ENCODE results near the gene AKAP6. TPM values are rescaled to one million over a fixed set of nuclear protein-coding genes. Genes with fewer than 3 reads are reported as not detected.

Gene AKAP6
- total and polyA plus RNA-seq, 7 donors = 0.60 to 56.2 (median 29.5) TPM; not detected in 1

GRCh38 chr14:32802295-32802694, 473.2 kb downstream of the AKAP6 start:
- H3K4me1 ChIP-seq = no peaks in the 10 kb centered on the region
- no peaks in the 10 kb centered on the region for H3K27me3 ChIP-seq
- no peak for TF ChIP-seq POLR2AphosphoS5 (IDR thresholded peaks at IDR 0.05)
- no peak overlapping the region for H3K4me3 ChIP-seq
- DNase-seq = no peak
- peaks cover 0 to 13% (median 7%) of the 10 kb centered on the region in 4 donors for H3K9me3 ChIP-seq
- no peaks in the 10 kb centered on the region for H3K36me3 ChIP-seq
- WGBS, 2 donors = 89 to 90% methylated on average over 1 of the region's 1 CpG
- intact Hi-C loops (cut with DNase I) = no loop called here
- H3K27ac ChIP-seq = no peak overlapping the region

- DNase-seq = no peak
- intact Hi-C loops (cut with DNase I) = no loop called here
- peaks cover 0 to 13% (median 6%) of the 10 kb centered on the region in 4 donors for H3K9me3 ChIP-seq
- TF ChIP-seq EP300 (IDR thresholded peaks at IDR 0.05) (no peak), POLR2A (IDR thresholded peaks at IDR 0.05) (no peak), CTCF (IDR thresholded peaks at IDR 0.05) (no peak), POLR2AphosphoS5 (IDR thresholded peaks at IDR 0.05) (no peak)
- H3K4me1 ChIP-seq = peaks cover 0 to 23% (median 16%) of the 10 kb centered on the region in 4 donors
- H3K27ac ChIP-seq = no peak overlapping the region
- WGBS, 2 donors = 82 to 83% methylated on average over 2 of the region's 2 CpGs
- no peaks in the 10 kb centered on the region for H3K27me3 ChIP-seq
- no peaks in the 10 kb centered on the region for H3K36me3 ChIP-seq
- H3K4me3 ChIP-seq = no peak overlapping the region
These were observed 476.9 kb downstream of the AKAP6 start for GRCh38 chr14:32805979-32806378.

GRCh38 chr14:32808644-32809043, 479.5 kb downstream of the AKAP6 start:
- no peak for DNase-seq
- Histone ChIP-seq H3K36me3 (no peaks in the 10 kb centered on the region), H3K27ac (peak overlapping the region in 3 of 4 donors; percentile 24 to 44 (median 42)), H3K9me3 (peaks cover 0 to 7% (median 0%) of the 10 kb centered on the region in 4 donors), H3K27me3 (no peaks in the 10 kb centered on the region), H3K4me3 (peak overlapping the region in 3 of 4 donors; percentile 19 to 32 (median 30)), H3K4me1 (peaks cover 0 to 47% (median 20%) of the 10 kb centered on the region in 4 donors)
- 12 to 33% methylated on average over 4 of the region's 4 CpGs for WGBS, 2 donors
- intact Hi-C loops (cut with DNase I) = no loop called here
- TF ChIP-seq EP300 (IDR thresholded peaks at IDR 0.05) (no peak), CTCF (IDR thresholded peaks at IDR 0.05) (no peak), POLR2AphosphoS5 (IDR thresholded peaks at IDR 0.05) (no peak), POLR2A (IDR thresholded peaks at IDR 0.05) (no peak)

GRCh38 chr14:32809255-32809654, 480.2 kb downstream of the AKAP6 start:
- H3K36me3 ChIP-seq = no peaks in the 10 kb centered on the region
- peaks cover 0 to under 1% (median 0%) of the 10 kb centered on the region in 4 donors for H3K9me3 ChIP-seq
- DNase-seq = no peak
- peaks cover 0 to 53% (median 20%) of the 10 kb centered on the region in 4 donors for H3K4me1 ChIP-seq
- TF ChIP-seq POLR2AphosphoS5 (IDR thresholded peaks at IDR 0.05) (no peak), EP300 (IDR thresholded peaks at IDR 0.05) (no peak), CTCF (IDR thresholded peaks at IDR 0.05) (no peak), POLR2A (IDR thresholded peaks at IDR 0.05) (no peak)
- peak overlapping the region in 1 of 4 donors; percentile 32 for H3K4me3 ChIP-seq
- H3K27ac ChIP-seq = peak overlapping the region in 3 of 4 donors; percentile 24 to 44 (median 42)
- intact Hi-C loops (cut with DNase I) = no loop called here
- 15 to 30% methylated on average over 2 of the region's 2 CpGs for WGBS, 2 donors
- no peaks in the 10 kb centered on the region for H3K27me3 ChIP-seq

GRCh38 chr14:32813401-32813800, 484.3 kb downstream of the AKAP6 start:
- Histone ChIP-seq H3K27ac (no peak overlapping the region), H3K4me3 (no peak overlapping the region), H3K4me1 (peaks cover 0 to 54% (median 18%) of the 10 kb centered on the region in 4 donors), H3K9me3 (no peaks in the 10 kb centered on the region), H3K36me3 (no peaks in the 10 kb centered on the region), H3K27me3 (no peaks in the 10 kb centered on the region)
- intact Hi-C loops (cut with DNase I) = no loop called here
- 79 to 87% methylated on average over 4 of the region's 4 CpGs for WGBS, 2 donors
- TF ChIP-seq EP300 (IDR thresholded peaks at IDR 0.05) (no peak), POLR2AphosphoS5 (IDR thresholded peaks at IDR 0.05) (no peak), POLR2A (IDR thresholded peaks at IDR 0.05) (no peak), CTCF (IDR thresholded peaks at IDR 0.05) (no peak)
- no peak for DNase-seq
